ENCODE measurements around the gene PKNOX2. TPM values are rescaled to one million over a fixed set of nuclear protein-coding genes. Genes with fewer than 3 reads are reported as not detected.

Gene PKNOX2
- total RNA-seq, 1 donor from 2014 or later, result not detected

DNA sequence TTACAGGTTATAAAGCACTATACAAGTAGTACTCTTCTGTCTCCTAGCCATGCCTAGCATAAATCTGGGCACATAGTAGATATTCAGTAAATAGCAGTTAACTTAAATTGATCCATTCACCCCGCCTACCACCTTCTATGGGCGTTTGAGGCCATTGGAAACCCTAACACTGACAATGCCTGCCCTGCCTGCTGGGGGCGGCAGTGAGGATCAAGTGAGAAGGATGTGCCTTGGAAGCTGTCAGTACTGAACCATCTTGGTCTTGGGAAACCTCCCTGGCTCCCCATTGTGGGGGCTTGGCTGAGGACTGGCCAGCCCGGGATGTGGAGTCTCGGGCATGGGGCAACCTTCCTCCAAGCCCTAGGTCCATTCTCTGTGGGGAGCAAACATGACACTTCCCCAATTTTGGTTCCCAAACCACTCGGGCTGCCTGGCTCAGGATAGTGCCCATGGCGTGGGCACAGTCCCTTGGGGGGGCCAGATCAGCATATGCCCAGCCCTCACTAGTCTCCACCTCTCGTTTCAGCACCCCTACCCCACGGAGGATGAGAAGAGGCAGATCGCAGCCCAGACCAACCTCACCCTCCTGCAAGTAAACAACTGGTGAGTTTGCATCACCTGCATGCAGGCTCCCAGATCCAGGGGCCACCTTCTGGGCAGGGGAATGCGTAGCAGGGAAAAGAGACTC is 264.1 kb downstream of the PKNOX2 start:
- H3K4me3 Mint-ChIP-seq, result no peak overlapping the region
- ATAC-seq (ENCODE audit: low read depth) (no peak), DNase-seq (no peak)
- CTCF ChIA-PET, result interaction anchor here (0.8 to 1.4 kb wide), 2 partner anchors 25 to 338 kb away, joined by 3 read pairs; no protein-coding TSS in a partner anchor
- H3K27ac Mint-ChIP-seq, result no peak overlapping the region
- no peaks in the 10 kb centered on the region for H3K36me3 Mint-ChIP-seq (ENCODE audit: low read depth)
- POLR2A ChIA-PET, result interaction anchor here (0.6 kb wide), 2 partner anchors 164 to 1762 kb away, joined by 3 to 4 read pairs; partner anchors contain the start of gene STT3A
- H3K4me1 Mint-ChIP-seq, result peaks cover 2% of the 10 kb centered on the region
- peaks cover 13% of the 10 kb centered on the region for H3K27me3 Mint-ChIP-seq
- intact Hi-C loops (cut with micrococcal nuclease), result loop anchor here (1.0 kb wide), 1 partner anchor 466 kb away; no protein-coding TSS in a partner anchor
- TF ChIP-seq, protein P1, sequence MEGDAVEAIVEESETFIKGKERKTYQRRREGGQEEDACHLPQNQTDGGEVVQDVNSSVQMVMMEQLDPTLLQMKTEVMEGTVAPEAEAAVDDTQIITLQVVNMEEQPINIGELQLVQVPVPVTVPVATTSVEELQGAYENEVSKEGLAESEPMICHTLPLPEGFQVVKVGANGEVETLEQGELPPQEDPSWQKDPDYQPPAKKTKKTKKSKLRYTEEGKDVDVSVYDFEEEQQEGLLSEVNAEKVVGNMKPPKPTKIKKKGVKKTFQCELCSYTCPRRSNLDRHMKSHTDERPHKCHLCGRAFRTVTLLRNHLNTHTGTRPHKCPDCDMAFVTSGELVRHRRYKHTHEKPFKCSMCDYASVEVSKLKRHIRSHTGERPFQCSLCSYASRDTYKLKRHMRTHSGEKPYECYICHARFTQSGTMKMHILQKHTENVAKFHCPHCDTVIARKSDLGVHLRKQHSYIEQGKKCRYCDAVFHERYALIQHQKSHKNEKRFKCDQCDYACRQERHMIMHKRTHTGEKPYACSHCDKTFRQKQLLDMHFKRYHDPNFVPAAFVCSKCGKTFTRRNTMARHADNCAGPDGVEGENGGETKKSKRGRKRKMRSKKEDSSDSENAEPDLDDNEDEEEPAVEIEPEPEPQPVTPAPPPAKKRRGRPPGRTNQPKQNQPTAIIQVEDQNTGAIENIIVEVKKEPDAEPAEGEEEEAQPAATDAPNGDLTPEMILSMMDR (IDR thresholded peaks at IDR 0.05), result no peak
- no peaks in the 10 kb centered on the region for H3K9me3 Mint-ChIP-seq

DNA sequence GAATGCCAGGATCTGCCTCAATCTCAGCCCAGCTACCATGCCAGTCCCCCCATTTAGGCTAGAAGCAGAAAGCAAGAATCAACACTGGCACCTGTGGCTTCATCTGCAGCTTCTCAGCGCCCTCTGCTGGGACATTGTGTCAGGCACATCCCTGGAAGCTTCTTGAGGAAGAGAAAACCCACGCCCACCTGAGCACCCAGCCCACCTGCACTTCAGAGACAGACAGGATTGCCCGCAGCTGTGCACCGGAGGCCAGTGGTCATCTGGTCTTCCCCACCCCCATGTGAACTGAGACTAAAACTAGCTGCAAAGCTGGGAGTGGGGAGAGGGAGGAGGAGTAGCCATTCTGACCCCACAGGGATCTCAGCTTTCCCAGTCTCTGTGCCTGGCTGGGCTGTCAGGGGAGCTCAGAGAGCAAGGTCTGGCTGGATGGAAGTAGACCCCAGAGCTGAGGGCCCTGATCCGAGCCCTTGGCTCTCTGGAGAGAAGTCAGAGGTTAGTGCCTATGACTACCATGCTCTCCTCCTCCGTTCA is 264.7 kb downstream of the PKNOX2 start:
- CTCF ChIA-PET, result interaction anchor here (0.8 to 1.4 kb wide), 2 partner anchors 25 to 338 kb away, joined by 3 read pairs; no protein-coding TSS in a partner anchor
- H3K4me1 Mint-ChIP-seq, result peaks cover 2% of the 10 kb centered on the region
- no peaks in the 10 kb centered on the region for H3K36me3 Mint-ChIP-seq (ENCODE audit: low read depth)
- H3K9me3 Mint-ChIP-seq, result no peaks in the 10 kb centered on the region
- TF ChIP-seq, protein P1 (IDR thresholded peaks at IDR 0.05), result no peak
- ATAC-seq (ENCODE audit: low read depth), result no peak
- intact Hi-C loops (cut with micrococcal nuclease), result loop anchor here (1.0 kb wide), 1 partner anchor 467 kb away; no protein-coding TSS in a partner anchor
- peaks cover 15% of the 10 kb centered on the region for H3K27me3 Mint-ChIP-seq
- no peak for DNase-seq
- POLR2A ChIA-PET, result interaction anchor here (0.6 kb wide), 2 partner anchors 163 to 1762 kb away, joined by 3 to 4 read pairs; partner anchors contain the start of gene STT3A
- no peak overlapping the region for H3K27ac Mint-ChIP-seq
- H3K4me3 Mint-ChIP-seq, result no peak overlapping the region

DNA sequence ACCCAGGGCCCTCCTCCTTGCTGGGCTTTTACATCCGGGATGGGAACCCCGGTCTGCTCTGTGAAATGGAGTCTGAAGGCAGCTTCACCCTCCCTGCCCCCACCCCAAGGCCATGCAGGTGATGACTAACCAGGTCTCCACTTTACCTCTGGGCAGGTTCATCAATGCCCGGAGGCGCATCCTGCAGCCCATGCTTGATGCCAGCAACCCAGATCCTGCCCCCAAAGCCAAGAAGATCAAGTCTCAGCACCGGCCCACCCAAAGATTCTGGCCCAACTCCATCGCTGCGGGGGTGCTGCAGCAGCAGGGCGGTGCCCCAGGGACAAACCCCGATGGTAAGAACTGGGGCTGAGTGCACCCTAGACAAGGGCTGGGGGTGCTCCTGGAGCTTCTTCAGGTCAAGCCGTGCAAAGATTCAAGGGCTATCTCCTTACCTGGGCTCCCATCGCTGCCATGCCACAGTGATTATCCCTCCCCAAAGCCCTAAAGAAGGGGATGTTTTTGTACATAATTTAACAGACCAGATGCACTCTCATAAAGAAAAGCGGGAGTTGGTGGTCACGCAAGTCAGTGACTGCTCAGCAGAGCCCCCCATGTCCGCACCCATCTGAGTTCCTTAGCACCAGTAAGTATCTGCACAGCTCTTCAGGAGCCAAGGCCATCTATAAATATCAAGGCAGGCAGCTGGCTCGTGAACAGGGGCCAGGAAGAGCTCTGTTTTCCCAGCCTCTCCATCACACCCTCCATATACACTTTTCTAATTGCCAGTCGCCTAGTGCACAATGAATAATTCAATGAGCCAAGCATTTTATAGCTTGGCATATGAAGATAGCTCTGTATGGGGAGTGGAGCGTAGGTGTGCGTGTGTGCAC is 265.5 kb downstream of the PKNOX2 start:
- Mint-ChIP-seq H3K27ac (no peak overlapping the region), H3K27me3 (peaks cover 15% of the 10 kb centered on the region), H3K4me1 (peaks cover 2% of the 10 kb centered on the region), H3K9me3 (no peaks in the 10 kb centered on the region), H3K36me3 (ENCODE audit: low read depth) (no peaks in the 10 kb centered on the region), H3K4me3 (no peak overlapping the region)
- ATAC-seq (ENCODE audit: low read depth) (no peak), DNase-seq (no peak)
- TF ChIP-seq, protein P1 (IDR thresholded peaks at IDR 0.05), result no peak
- POLR2A ChIA-PET, result no interaction called here
- CTCF ChIA-PET, result interaction anchor here (0.8 to 1.4 kb wide), 3 partner anchors 21 to 25 kb away, joined by 3 read pairs; no protein-coding TSS in a partner anchor
- intact Hi-C loops (cut with micrococcal nuclease), result loop anchor here (1.0 kb wide), 1 partner anchor 468 kb away; no protein-coding TSS in a partner anchor

DNA sequence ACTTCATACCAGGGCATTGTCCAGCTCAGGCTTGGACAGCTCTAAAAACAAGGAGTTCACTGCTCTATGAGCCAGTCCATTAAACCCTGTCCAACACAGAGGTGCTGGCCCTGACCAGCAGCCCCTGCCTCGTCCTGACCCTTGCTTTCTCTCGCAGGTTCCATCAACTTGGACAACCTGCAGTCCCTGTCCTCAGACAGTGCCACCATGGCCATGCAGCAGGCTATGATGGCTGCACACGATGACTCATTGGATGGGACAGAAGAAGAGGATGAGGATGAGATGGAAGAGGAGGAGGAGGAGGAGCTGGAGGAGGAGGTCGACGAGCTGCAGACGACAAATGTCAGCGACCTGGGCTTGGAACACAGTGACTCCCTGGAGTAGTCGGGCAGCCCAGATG is 266.5 kb downstream of the PKNOX2 start:
- ChIA-PET POLR2A (interaction anchor here (0.6 kb wide), 1 partner anchor 24 kb away, joined by 3 read pairs; no protein-coding TSS in a partner anchor), CTCF (interaction anchor here (0.6 to 1.9 kb wide), 4 partner anchors 8 to 1850 kb away, joined by 3 to 6 read pairs (median 4); no protein-coding TSS in a partner anchor)
- Mint-ChIP-seq H3K4me1 (peaks cover 2% of the 10 kb centered on the region), H3K27ac (no peak overlapping the region), H3K9me3 (no peaks in the 10 kb centered on the region), H3K27me3 (peaks cover 15% of the 10 kb centered on the region), H3K4me3 (no peak overlapping the region), H3K36me3 (ENCODE audit: low read depth) (no peaks in the 10 kb centered on the region)
- TF ChIP-seq, protein P1 (IDR thresholded peaks at IDR 0.05), result no peak
- intact Hi-C loops (cut with micrococcal nuclease), result no loop called here
- DNase-seq, result no peak
- ATAC-seq (ENCODE audit: low read depth), result no peak
